Measurements from ENCODE around the gene UNC5A.

UNC5A gene

GRCh38 chr5:176883700-176884570 lies 73.6 kb downstream of the UNC5A start:
- Histone ChIP-seq H3K4me3 (ENCODE audit: extremely low read depth, insufficient read depth, low read length, poor library complexity, severe bottlenecking) (no peak overlapping the region), H3K9me3 (ENCODE audit: control insufficient read depth, low read length) (no peaks in the 10 kb centered on the region), H3K4me1 (ENCODE audit: control insufficient read depth, insufficient read depth, low read length, poor library complexity, severe bottlenecking) (peaks cover 4% of the 10 kb centered on the region), H3K36me3 (ENCODE audit: control insufficient read depth, insufficient read depth, low read length) (no peaks in the 10 kb centered on the region), H3K27ac (ENCODE audit: low read depth, low read length, severe bottlenecking) (no peak overlapping the region)
- WGBS, 2 experiments (ENCODE audit: insufficient coverage in 2 of 2), result 83 to 91% methylated on average over 13 to 14 of the region's 17 CpGs

- Histone ChIP-seq H3K4me3 (ENCODE audit: extremely low read depth, insufficient read depth, low read length, poor library complexity, severe bottlenecking) (no peak overlapping the region), H3K36me3 (ENCODE audit: control insufficient read depth, insufficient read depth, low read length) (no peaks in the 10 kb centered on the region), H3K27ac (ENCODE audit: low read depth, low read length, severe bottlenecking) (no peak overlapping the region), H3K9me3 (ENCODE audit: control insufficient read depth, low read length) (no peaks in the 10 kb centered on the region), H3K4me1 (ENCODE audit: control insufficient read depth, insufficient read depth, low read length, poor library complexity, severe bottlenecking) (peaks cover 4% of the 10 kb centered on the region)
- WGBS, 2 experiments (ENCODE audit: insufficient coverage in 2 of 2), result 61 to 62% methylated on average over 4 of the region's 4 CpGs
Observed at GRCh38 chr5:176884571-176884890, 74.2 kb downstream of the UNC5A start.

GRCh38 chr5:176886336-176887251 lies 76.2 kb downstream of the UNC5A start:
- no peak overlapping the region for H3K27ac ChIP-seq (ENCODE audit: low read depth, low read length, severe bottlenecking)
- WGBS, 2 experiments (ENCODE audit: insufficient coverage in 2 of 2), result 88 to 91% methylated on average over 9 to 10 of the region's 13 CpGs
- H3K9me3 ChIP-seq (ENCODE audit: control insufficient read depth, low read length), result no peaks in the 10 kb centered on the region
- no peak overlapping the region for H3K4me3 ChIP-seq (ENCODE audit: extremely low read depth, insufficient read depth, low read length, poor library complexity, severe bottlenecking)
- peaks cover 4% of the 10 kb centered on the region for H3K4me1 ChIP-seq (ENCODE audit: control insufficient read depth, insufficient read depth, low read length, poor library complexity, severe bottlenecking)
- no peaks in the 10 kb centered on the region for H3K36me3 ChIP-seq (ENCODE audit: control insufficient read depth, insufficient read depth, low read length)

GRCh38 chr5:176887252-176887849 lies 77.0 kb downstream of the UNC5A start:
- H3K27ac ChIP-seq (ENCODE audit: low read depth, low read length, severe bottlenecking), result no peak overlapping the region
- no peaks in the 10 kb centered on the region for H3K36me3 ChIP-seq (ENCODE audit: control insufficient read depth, insufficient read depth, low read length)
- H3K4me1 ChIP-seq (ENCODE audit: control insufficient read depth, insufficient read depth, low read length, poor library complexity, severe bottlenecking), result peaks cover 4% of the 10 kb centered on the region
- WGBS, 2 experiments (ENCODE audit: insufficient coverage in 2 of 2), result 92 to 93% methylated on average over 27 of the region's 28 CpGs
- no peak overlapping the region for H3K4me3 ChIP-seq (ENCODE audit: extremely low read depth, insufficient read depth, low read length, poor library complexity, severe bottlenecking)
- H3K9me3 ChIP-seq (ENCODE audit: control insufficient read depth, low read length), result no peaks in the 10 kb centered on the region

- H3K9me3 ChIP-seq (ENCODE audit: control insufficient read depth, low read length), result no peaks in the 10 kb centered on the region
- H3K4me3 ChIP-seq (ENCODE audit: extremely low read depth, insufficient read depth, low read length, poor library complexity, severe bottlenecking), result no peak overlapping the region
- peaks cover 4% of the 10 kb centered on the region for H3K4me1 ChIP-seq (ENCODE audit: control insufficient read depth, insufficient read depth, low read length, poor library complexity, severe bottlenecking)
- WGBS, 2 experiments (ENCODE audit: insufficient coverage in 2 of 2), result 90 to 93% methylated on average over 22 to 25 of the region's 27 CpGs
- H3K36me3 ChIP-seq (ENCODE audit: control insufficient read depth, insufficient read depth, low read length), result no peaks in the 10 kb centered on the region
- H3K27ac ChIP-seq (ENCODE audit: low read depth, low read length, severe bottlenecking), result no peak overlapping the region
Observed at GRCh38 chr5:176888016-176888864, 77.9 kb downstream of the UNC5A start.

- Histone ChIP-seq H3K36me3 (ENCODE audit: control insufficient read depth, insufficient read depth, low read length) (no peaks in the 10 kb centered on the region), H3K9me3 (ENCODE audit: control insufficient read depth, low read length) (no peaks in the 10 kb centered on the region), H3K27ac (ENCODE audit: low read depth, low read length, severe bottlenecking) (no peak overlapping the region), H3K4me1 (ENCODE audit: control insufficient read depth, insufficient read depth, low read length, poor library complexity, severe bottlenecking) (peaks cover 4% of the 10 kb centered on the region), H3K4me3 (ENCODE audit: extremely low read depth, insufficient read depth, low read length, poor library complexity, severe bottlenecking) (no peak overlapping the region)
- 75% methylated on average over 1 of the region's 1 CpG for WGBS, 2 experiments (ENCODE audit: insufficient coverage in 2 of 2)
Observed at GRCh38 chr5:176888865-176889165, 78.5 kb downstream of the UNC5A start.

- Histone ChIP-seq H3K4me1 (ENCODE audit: control insufficient read depth, insufficient read depth, low read length, poor library complexity, severe bottlenecking) (peaks cover 1% of the 10 kb centered on the region), H3K4me3 (ENCODE audit: extremely low read depth, insufficient read depth, low read length, poor library complexity, severe bottlenecking) (no peak overlapping the region), H3K36me3 (ENCODE audit: control insufficient read depth, insufficient read depth, low read length) (no peaks in the 10 kb centered on the region), H3K27ac (ENCODE audit: low read depth, low read length, severe bottlenecking) (no peak overlapping the region), H3K9me3 (ENCODE audit: control insufficient read depth, low read length) (no peaks in the 10 kb centered on the region)
- 91 to 92% methylated on average over 23 of the region's 24 CpGs for WGBS, 2 experiments (ENCODE audit: insufficient coverage in 2 of 2)
Observed at GRCh38 chr5:176889321-176890280, 79.2 kb downstream of the UNC5A start.

- no peak overlapping the region for H3K27ac ChIP-seq (ENCODE audit: low read depth, low read length, severe bottlenecking)
- H3K4me3 ChIP-seq (ENCODE audit: extremely low read depth, insufficient read depth, low read length, poor library complexity, severe bottlenecking), result no peak overlapping the region
- 81 to 85% methylated on average over 5 to 6 of the region's 9 CpGs for WGBS, 2 experiments (ENCODE audit: insufficient coverage in 2 of 2)
- no peaks in the 10 kb centered on the region for H3K4me1 ChIP-seq (ENCODE audit: control insufficient read depth, insufficient read depth, low read length, poor library complexity, severe bottlenecking)
- no peaks in the 10 kb centered on the region for H3K9me3 ChIP-seq (ENCODE audit: control insufficient read depth, low read length)
- no peaks in the 10 kb centered on the region for H3K36me3 ChIP-seq (ENCODE audit: control insufficient read depth, insufficient read depth, low read length)
Observed at GRCh38 chr5:176890455-176891330, 80.3 kb downstream of the UNC5A start.
